HUES48 (cell line): ENCODE data around the gene SIRPD.

ENCODE experiments used
- H3K27ac ChIP-seq: one replicate; pipeline ENCODE4 v1.7.0; 2013; ENCODE audit warnings: low read depth, low read length, inconsistent platforms
- H3K27me3 ChIP-seq: 2 replicates; pipeline ENCODE4 v1.6.1; 2013; ENCODE audit warnings: mild to moderate bottlenecking, low read length; ENCODE audit not compliant: control insufficient read depth, insufficient read depth
- H3K36me3 ChIP-seq: 2 replicates; pipeline ENCODE4 v1.6.1; 2013; ENCODE audit warnings: low read length; ENCODE audit not compliant: control insufficient read depth, insufficient read depth
- H3K4me1 ChIP-seq: 2 replicates; pipeline ENCODE4 v1.6.1; 2013; ENCODE audit warnings: mild to moderate bottlenecking, low read length; ENCODE audit not compliant: control insufficient read depth, insufficient read depth
- H3K4me3 ChIP-seq: 2 replicates; pipeline ENCODE4 v1.5.1; 2013; ENCODE audit warnings: mild to moderate bottlenecking, low read depth, low read length
- H3K9ac ChIP-seq: 2 replicates; pipeline ENCODE4 v1.6.1; 2013; ENCODE audit warnings: mild to moderate bottlenecking, low read depth, low read length, moderate library complexity
- H3K9me3 ChIP-seq: 2 replicates; pipeline ENCODE4 v1.6.1; 2013; ENCODE audit warnings: low read length; ENCODE audit not compliant: control insufficient read depth, insufficient read depth

The SIRPD gene

GRCh38 chr20:1494436-1494835 lies 63.1 kb downstream of the SIRPD start:
- H3K9ac ChIP-seq, result no peak overlapping the region

GRCh38 chr20:1493536-1493935 lies 64.0 kb downstream of the SIRPD start:
- Histone ChIP-seq H3K4me1 (no peaks in the 10 kb centered on the region), H3K9me3 (no peaks in the 10 kb centered on the region), H3K36me3 (no peaks in the 10 kb centered on the region), H3K27ac (no peak overlapping the region), H3K4me3 (no peak overlapping the region), H3K9ac (no peak overlapping the region), H3K27me3 (no peaks in the 10 kb centered on the region; the same call in 1 of the 2 replicates)

More at GRCh38 chr20:1494436-1494835, 63.1 kb downstream of the SIRPD start:
- Histone ChIP-seq H3K36me3 (no peaks in the 10 kb centered on the region), H3K27me3 (no peaks in the 10 kb centered on the region; the same call in 1 of the 2 replicates), H3K4me1 (no peaks in the 10 kb centered on the region), H3K4me3 (no peak overlapping the region), H3K27ac (no peak overlapping the region), H3K9me3 (no peaks in the 10 kb centered on the region)

GRCh38 chr20:1491860-1492642 lies 65.5 kb downstream of the SIRPD start:
- Histone ChIP-seq H3K27me3 (no peaks in the 10 kb centered on the region; the same call in 1 of the 2 replicates), H3K4me1 (no peaks in the 10 kb centered on the region), H3K36me3 (no peaks in the 10 kb centered on the region), H3K27ac (no peak overlapping the region), H3K9me3 (no peaks in the 10 kb centered on the region), H3K9ac (no peak overlapping the region), H3K4me3 (no peak overlapping the region)

GRCh38 chr20:1491281-1491840 lies 66.1 kb downstream of the SIRPD start, which contains the start of gene SIRPB2:
Gene SIRPB2, minus strand, starts transcription at chr20:1491420. Its CDS starts 61 bp downstream, at chr20:1491359.
- Histone ChIP-seq H3K36me3 (no peaks in the 10 kb centered on the region), H3K9ac (no peak within 1 kb of the TSS), H3K4me1 (no peaks in the 10 kb centered on the region), H3K27ac (no peak within 1 kb of the TSS), H3K9me3 (no peaks in the 10 kb centered on the region), H3K27me3 (no peaks in the 10 kb centered on the region; the same call in 1 of the 2 replicates), H3K4me3 (no peak within 1 kb of the TSS)

GRCh38 chr20:1490643-1491195 lies 66.8 kb downstream of the SIRPD start:
- Histone ChIP-seq H3K4me1 (no peaks in the 10 kb centered on the region), H3K27me3 (no peaks in the 10 kb centered on the region; the same call in 1 of the 2 replicates), H3K9me3 (no peaks in the 10 kb centered on the region), H3K36me3 (no peaks in the 10 kb centered on the region), H3K4me3 (no peak overlapping the region), H3K27ac (no peak overlapping the region), H3K9ac (no peak overlapping the region)

GRCh38 chr20:1489764-1490436 lies 67.6 kb downstream of the SIRPD start:
- no peaks in the 10 kb centered on the region for H3K4me1 ChIP-seq
- no peak overlapping the region for H3K9ac ChIP-seq
- H3K36me3 ChIP-seq, result no peaks in the 10 kb centered on the region
- H3K9me3 ChIP-seq, result no peaks in the 10 kb centered on the region
- no peak overlapping the region for H3K27ac ChIP-seq
- no peaks in the 10 kb centered on the region; the same call in 1 of the 2 replicates for H3K27me3 ChIP-seq
- H3K4me3 ChIP-seq, result no peak overlapping the region

GRCh38 chr20:1489325-1489724 lies 68.2 kb downstream of the SIRPD start:
- Histone ChIP-seq H3K4me3 (no peak overlapping the region), H3K9ac (no peak overlapping the region), H3K27ac (no peak overlapping the region), H3K9me3 (no peaks in the 10 kb centered on the region), H3K27me3 (no peaks in the 10 kb centered on the region; the same call in 1 of the 2 replicates), H3K4me1 (no peaks in the 10 kb centered on the region), H3K36me3 (no peaks in the 10 kb centered on the region)

GRCh38 chr20:1486566-1486965 lies 70.9 kb downstream of the SIRPD start:
- H3K36me3 ChIP-seq, result no peaks in the 10 kb centered on the region
- H3K27ac ChIP-seq, result no peak overlapping the region
- H3K4me3 ChIP-seq, result no peak overlapping the region
- no peaks in the 10 kb centered on the region for H3K27me3 ChIP-seq
- no peak overlapping the region for H3K9ac ChIP-seq
- H3K9me3 ChIP-seq, result no peaks in the 10 kb centered on the region
- no peaks in the 10 kb centered on the region for H3K4me1 ChIP-seq

GRCh38 chr20:1484438-1485116 lies 72.9 kb downstream of the SIRPD start:
- Histone ChIP-seq H3K27ac (no peak overlapping the region), H3K27me3 (no peaks in the 10 kb centered on the region), H3K4me1 (no peaks in the 10 kb centered on the region), H3K9ac (no peak overlapping the region), H3K9me3 (no peaks in the 10 kb centered on the region), H3K4me3 (no peak overlapping the region), H3K36me3 (no peaks in the 10 kb centered on the region)
